HEK293 (cell line): ENCODE data around the gene UHRF1.

Source experiments
- BCL11B ChIP-seq: fragments of 450-650 bp; formaldehyde crosslinking; IDR thresholded peaks from 2 replicates; pipeline ENCODE4 v1.5.1; 2016; ENCODE audit warnings: low read depth, missing biosample characterization, missing genetic modification characterization
- CTCF ChIP-seq: fragments of 450-650 bp; formaldehyde crosslinking; IDR thresholded peaks from 2 replicates; pipeline ENCODE4 v1.5.1; 2016; ENCODE audit warnings: missing biosample characterization, missing genetic modification characterization
- ELK4 ChIP-seq: IDR thresholded peaks from 2 replicates; pipeline ENCODE4 v1.6.1; 2011; ENCODE audit warnings: mild to moderate bottlenecking, low read depth, low read length, borderline replicate concordance
- FEZF1 ChIP-seq: fragments of 450-650 bp; formaldehyde crosslinking; IDR thresholded peaks from 2 replicates; pipeline ENCODE4 v1.5.1; 2016; ENCODE audit warnings: missing biosample characterization, missing genetic modification characterization
- KLF17 ChIP-seq: fragments of 450-650 bp; formaldehyde crosslinking; IDR thresholded peaks from 2 replicates; pipeline ENCODE4 v1.5.1; 2016; ENCODE audit warnings: missing biosample characterization, missing genetic modification characterization
- MEIS1 ChIP-seq: sonication (generic); formaldehyde crosslinking; IDR thresholded peaks from 2 replicates; pipeline ENCODE4 v1.8.1; 2022; ENCODE audit warnings: missing genetic modification reagents, mild to moderate bottlenecking, borderline replicate concordance
- SP3 ChIP-seq: fragments of 450-650 bp; formaldehyde crosslinking; IDR thresholded peaks from 2 replicates; pipeline ENCODE4 v1.5.1; 2016; ENCODE audit warnings: missing biosample characterization, missing genetic modification characterization
- SP7 ChIP-seq: fragments of 450-650 bp; formaldehyde crosslinking; IDR thresholded peaks from 2 replicates; pipeline ENCODE4 v1.5.1; 2016; ENCODE audit warnings: missing biosample characterization, missing genetic modification characterization
- TRIM28 ChIP-seq: IDR thresholded peaks from 2 replicates; pipeline ENCODE4 v1.6.1; 2011; ENCODE audit warnings: low read length, control low read depth, borderline replicate concordance
- ZBTB21 ChIP-seq: fragments of 450-650 bp; formaldehyde crosslinking; IDR thresholded peaks from 2 replicates; pipeline ENCODE4 v1.5.1; 2017; ENCODE audit warnings: missing biosample characterization, missing genetic modification characterization
- ZBTB26 ChIP-seq: fragments of 450-650 bp; formaldehyde crosslinking; optimal IDR thresholded peaks from 2 replicates; pipeline ENCODE3; 2016; ENCODE audit warnings: missing biosample characterization, mild to moderate bottlenecking, missing genetic modification characterization
- ZBTB44 ChIP-seq: fragments of 450-650 bp; IDR thresholded peaks from 2 replicates; pipeline ENCODE4 v1.5.1; 2018; ENCODE audit warnings: missing biosample characterization, mild to moderate bottlenecking, missing genetic modification characterization
- ZFP41 ChIP-seq: fragments of 450-650 bp; formaldehyde crosslinking; IDR thresholded peaks from 2 replicates; pipeline ENCODE4 v1.5.1; 2016; ENCODE audit warnings: missing biosample characterization, missing genetic modification characterization, borderline replicate concordance
- ZNF112 ChIP-seq: fragments of 450-650 bp; formaldehyde crosslinking; IDR thresholded peaks from 2 replicates; pipeline ENCODE4 v1.5.0; 2017; ENCODE audit warnings: missing biosample characterization, missing genetic modification characterization
- ZNF324 ChIP-seq: fragments of 450-650 bp; formaldehyde crosslinking; IDR thresholded peaks from 2 replicates; pipeline ENCODE4 v1.5.1; 2016; ENCODE audit warnings: missing biosample characterization, missing genetic modification characterization
- ZNF350 ChIP-seq: fragments of 450-650 bp; formaldehyde crosslinking; IDR thresholded peaks from 2 replicates; pipeline ENCODE4 v1.5.0; 2017; ENCODE audit warnings: missing biosample characterization, mild to moderate bottlenecking, missing genetic modification characterization
- ZNF510 ChIP-seq: fragments of 450-650 bp; formaldehyde crosslinking; IDR thresholded peaks from 2 replicates; pipeline ENCODE4 v1.5.1; 2018; ENCODE audit warnings: mild to moderate bottlenecking, missing genetic modification characterization, missing biosample characterization; ENCODE audit not compliant: insufficient replicate concordance
- ZNF585B ChIP-seq: fragments of 450-650 bp; formaldehyde crosslinking; IDR thresholded peaks from 2 replicates; pipeline ENCODE4 v1.5.1; 2016; ENCODE audit warnings: missing biosample characterization, missing genetic modification characterization
- ZNF600 ChIP-seq: fragments of 450-650 bp; formaldehyde crosslinking; IDR thresholded peaks from 2 replicates; pipeline ENCODE4 v1.5.1; 2016; ENCODE audit warnings: missing biosample characterization, missing genetic modification characterization
- ZNF658 ChIP-seq: fragments of 450-650 bp; formaldehyde crosslinking; IDR thresholded peaks from 2 replicates; pipeline ENCODE4; 2016; ENCODE audit warnings: missing biosample characterization, missing genetic modification characterization
- ZNF747 ChIP-seq: fragments of 450-650 bp; formaldehyde crosslinking; IDR thresholded peaks from 2 replicates; pipeline ENCODE4 v1.5.1; 2016; ENCODE audit warnings: missing biosample characterization, missing genetic modification characterization
- ZNF768 ChIP-seq: fragments of 450-650 bp; formaldehyde crosslinking; IDR thresholded peaks from 2 replicates; pipeline ENCODE4 v1.5.1; 2018; ENCODE audit warnings: missing biosample characterization, mild to moderate bottlenecking, missing genetic modification characterization
- ZNF777 ChIP-seq: fragments of 450-650 bp; formaldehyde crosslinking; IDR thresholded peaks from 2 replicates; pipeline ENCODE4 v1.5.1; 2017; ENCODE audit warnings: missing biosample characterization, missing genetic modification characterization, borderline replicate concordance
- ZSCAN16 ChIP-seq: fragments of 450-650 bp; formaldehyde crosslinking; IDR thresholded peaks from 2 replicates; pipeline ENCODE4 v1.5.1; 2016; ENCODE audit warnings: missing biosample characterization, missing genetic modification characterization
- ZSCAN30 ChIP-seq: fragments of 450-650 bp; IDR thresholded peaks from 2 replicates; pipeline ENCODE4 v1.5.1; 2018; ENCODE audit warnings: missing biosample characterization, mild to moderate bottlenecking, missing genetic modification characterization, moderate library complexity
- ZSCAN5A ChIP-seq: fragments of 450-650 bp; formaldehyde crosslinking; IDR thresholded peaks from 2 replicates; pipeline ENCODE4 v1.5.1; 2016; ENCODE audit warnings: missing biosample characterization, missing genetic modification characterization
- TF ChIP-seq, protein P1 (sequence below): fragments of 450-650 bp; formaldehyde crosslinking; IDR thresholded peaks from 2 replicates; pipeline ENCODE4 v1.5.1; 2016; ENCODE audit warnings: missing biosample characterization, missing genetic modification characterization, borderline replicate concordance

The UHRF1 gene

DNA sequence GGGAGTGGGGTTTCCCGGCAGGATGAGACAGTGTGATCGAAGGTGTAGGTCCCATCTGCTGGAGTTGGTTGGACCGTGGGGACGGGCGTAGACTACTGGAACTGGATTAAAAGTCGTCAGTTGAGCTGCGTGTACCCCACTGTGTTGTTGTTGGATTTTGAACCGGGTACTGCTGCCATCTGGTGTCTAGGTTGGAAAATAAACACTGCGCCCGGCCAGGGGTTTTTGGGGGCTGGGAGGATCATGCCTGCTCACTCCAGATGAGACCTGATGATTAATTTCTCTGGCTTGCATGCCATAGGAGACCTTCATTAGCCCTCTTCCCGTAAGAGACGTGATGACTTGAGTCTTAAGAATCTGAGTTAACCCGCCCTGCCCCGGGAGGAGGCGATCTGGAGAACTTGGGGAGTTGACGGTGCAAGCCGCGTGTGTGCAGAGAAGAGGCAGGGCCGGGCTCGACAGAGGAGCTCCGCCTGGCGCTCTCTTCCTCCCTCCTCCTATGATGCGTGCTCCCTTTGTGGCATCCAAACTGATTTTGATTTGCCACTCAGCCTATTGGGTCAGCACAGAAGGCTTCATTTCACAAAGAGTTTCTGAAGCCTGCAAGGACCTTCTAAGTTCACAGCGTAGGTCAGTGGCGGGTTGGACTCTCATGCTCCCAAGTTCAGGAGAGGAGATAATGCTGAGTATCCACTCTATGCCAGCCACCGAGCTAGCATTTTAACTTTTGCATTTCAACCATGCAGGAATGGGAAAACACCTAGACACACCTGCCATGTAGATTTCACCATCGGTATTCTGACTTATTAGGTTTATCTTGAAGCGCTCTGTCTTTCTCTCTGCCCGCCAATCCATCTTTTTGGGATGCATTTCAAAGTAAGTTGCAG is 2.7 kb downstream of the UHRF1 start (continued):
- TF ChIP-seq ZBTB21 (tag by site-specific recombination): no peak; the same call in 1 of the 2 replicates
- TF ChIP-seq SP7 (tag by site-specific recombination): peak; percentile 81
- peak; percentile 61; the same call in 1 of the 2 replicates for TF ChIP-seq KLF17
- TF ChIP-seq ZSCAN5A: no peak
- TF ChIP-seq ZNF768 (tag by site-specific recombination): no peak
- TF ChIP-seq ZNF658: no peak
- TF ChIP-seq, protein P1, sequence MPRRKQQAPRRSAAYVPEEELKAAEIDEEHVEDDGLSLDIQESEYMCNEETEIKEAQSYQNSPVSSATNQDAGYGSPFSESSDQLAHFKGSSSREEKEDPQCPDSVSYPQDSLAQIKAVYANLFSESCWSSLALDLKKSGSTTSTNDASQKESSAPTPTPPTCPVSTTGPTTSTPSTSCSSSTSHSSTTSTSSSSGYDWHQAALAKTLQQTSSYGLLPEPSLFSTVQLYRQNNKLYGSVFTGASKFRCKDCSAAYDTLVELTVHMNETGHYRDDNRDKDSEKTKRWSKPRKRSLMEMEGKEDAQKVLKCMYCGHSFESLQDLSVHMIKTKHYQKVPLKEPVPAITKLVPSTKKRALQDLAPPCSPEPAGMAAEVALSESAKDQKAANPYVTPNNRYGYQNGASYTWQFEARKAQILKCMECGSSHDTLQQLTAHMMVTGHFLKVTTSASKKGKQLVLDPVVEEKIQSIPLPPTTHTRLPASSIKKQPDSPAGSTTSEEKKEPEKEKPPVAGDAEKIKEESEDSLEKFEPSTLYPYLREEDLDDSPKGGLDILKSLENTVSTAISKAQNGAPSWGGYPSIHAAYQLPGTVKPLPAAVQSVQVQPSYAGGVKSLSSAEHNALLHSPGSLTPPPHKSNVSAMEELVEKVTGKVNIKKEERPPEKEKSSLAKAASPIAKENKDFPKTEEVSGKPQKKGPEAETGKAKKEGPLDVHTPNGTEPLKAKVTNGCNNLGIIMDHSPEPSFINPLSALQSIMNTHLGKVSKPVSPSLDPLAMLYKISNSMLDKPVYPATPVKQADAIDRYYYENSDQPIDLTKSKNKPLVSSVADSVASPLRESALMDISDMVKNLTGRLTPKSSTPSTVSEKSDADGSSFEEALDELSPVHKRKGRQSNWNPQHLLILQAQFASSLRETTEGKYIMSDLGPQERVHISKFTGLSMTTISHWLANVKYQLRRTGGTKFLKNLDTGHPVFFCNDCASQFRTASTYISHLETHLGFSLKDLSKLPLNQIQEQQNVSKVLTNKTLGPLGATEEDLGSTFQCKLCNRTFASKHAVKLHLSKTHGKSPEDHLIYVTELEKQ (tag by site-specific recombination): 0 out of 2 replicates have a peak, but pooled peaks have one; percentile 10
- TF ChIP-seq ZSCAN30 (tag by site-specific recombination): peak; percentile 45; the same call in 1 of the 2 replicates
- TF ChIP-seq ZNF324 (tag by site-specific recombination): 0 out of 2 replicates have a peak, but pooled peaks have one; percentile 19
- peak; percentile 87; the same call in 1 of the 2 replicates for TF ChIP-seq CTCF
- TF ChIP-seq ZBTB26 (tag by site-specific recombination): peak; percentile 21
- TF ChIP-seq TRIM28: no peak
- TF ChIP-seq MEIS1 (CRISPR knock-in tag): no peak
- TF ChIP-seq ZNF600: no peak
- TF ChIP-seq ZNF510 (tag by site-specific recombination): no peak
- no peak for TF ChIP-seq ELK4
- no peak for TF ChIP-seq ZFP41 (tag by site-specific recombination)
- TF ChIP-seq ZNF112 (tag by site-specific recombination): no peak
- TF ChIP-seq ZSCAN16 (tag by site-specific recombination): no peak
- TF ChIP-seq FEZF1 (tag by site-specific recombination): no peak
- peak; percentile 11; the same call in 1 of the 2 replicates for TF ChIP-seq SP3 (tag by site-specific recombination)
- no peak for TF ChIP-seq ZBTB44 (tag by site-specific recombination)
- no peak for TF ChIP-seq ZNF350 (tag by site-specific recombination)
- no peak for TF ChIP-seq ZNF747
- no peak for TF ChIP-seq ZNF585B
- no peak for TF ChIP-seq BCL11B (tag by site-specific recombination)
- no peak for TF ChIP-seq ZNF777 (tag by site-specific recombination)
